Measurements from ENCODE around the gene CD82.

GRCh38 chr11:44530413-44531115 lies 34.9 kb upstream of the CD82 start:
- TF ChIP-seq EZH2 (IDR thresholded peaks at IDR 0.05; ENCODE audit: insufficient read depth, poor library complexity, severe bottlenecking) (no peak), EZH2phosphoT487 (IDR thresholded peaks at IDR 0.05; ENCODE audit: insufficient read depth, low read depth) (no peak)

Measured in GM23248 (cell line).